ENCODE results near the gene ARHGEF16. TPM values are rescaled to one million over a fixed set of nuclear protein-coding genes. Genes with fewer than 3 reads are reported as not detected.

ARHGEF16 gene
- polyA plus RNA-seq, 1 of the 3 experiments (the other 2 are of a cell fraction) = 0.18 TPM

DNA sequence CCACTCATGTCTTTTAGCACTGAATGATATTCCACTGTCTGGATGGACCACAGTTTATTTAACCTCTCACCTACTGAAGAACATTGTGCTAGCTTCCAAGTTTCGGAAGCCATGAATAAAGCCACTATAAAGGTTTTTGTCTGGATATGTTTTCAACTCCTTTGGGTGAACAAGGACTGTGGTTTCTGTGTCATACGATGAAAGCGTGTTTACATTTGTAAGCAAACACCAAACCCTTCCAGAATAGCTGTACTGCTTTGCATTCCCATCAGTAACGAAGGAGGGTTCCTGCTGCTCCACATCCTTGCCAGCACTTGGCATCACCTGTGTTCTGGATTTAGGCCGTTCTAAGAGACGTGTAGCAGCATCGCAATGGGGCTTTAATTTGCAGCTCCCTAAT is 10.7 kb upstream of the ARHGEF16 start:
- Histone ChIP-seq H3K36me3 (replicated peaks in 1 of 2; ENCODE audit: control insufficient read depth in 1 of 2, insufficient read depth in 2 of 2, low read length in 1 of 2) (no peaks in the 10 kb centered on the region), H3K27me3 (ENCODE audit: insufficient read depth) (no peaks in the 10 kb centered on the region), H2AFZ (ENCODE audit: low read depth) (no peak overlapping the region), H3K9me3 (no peaks in the 10 kb centered on the region), H4K20me1 (ENCODE audit: insufficient read depth) (no peaks in the 10 kb centered on the region), H3F3A (replicated peaks; ENCODE audit: insufficient read depth) (no peaks in the 10 kb centered on the region), H3K9ac (no peak overlapping the region), H3K4me2 (no peak overlapping the region), H3K79me2 (ENCODE audit: insufficient read depth) (no peaks in the 10 kb centered on the region), H3K27ac (ENCODE audit: low read depth in 2 of 2, low read length in 1 of 2) (no peak overlapping the region), H3K4me1 (ENCODE audit: control insufficient read depth in 1 of 2, insufficient read depth in 2 of 2, low read depth in 1 of 2, low read length in 1 of 2) (no peaks in the 10 kb centered on the region), H3K9me2 (no peaks in the 10 kb centered on the region), H3K4me3 (ENCODE audit: low read depth in 2 of 2, low read length in 1 of 2) (no peak overlapping the region)
- CTCF ChIA-PET = interaction anchor here (1.2 to 5.3 kb wide), 4 partner anchors 9 to 176 kb away, joined by 3 to 64 read pairs (median 4); no protein-coding TSS in a partner anchor
- DNase-seq = no peak
- WGBS (ENCODE audit: low lambda C conversion rate) = 35% methylated on average over 7 of the region's 7 CpGs
- TF ChIP-seq IRF3 (IDR thresholded peaks at IDR 0.05; ENCODE audit: low read depth, low read length) (no peak), RXRA (IDR thresholded peaks at IDR 0.05; ENCODE audit: borderline replicate concordance, low read depth) (no peak), GATA2 (CRISPR knock-in tag; IDR thresholded peaks at IDR 0.05) (no peak), JUND (IDR thresholded peaks at IDR 0.05) (no peak), RAD21 (IDR thresholded peaks at IDR 0.05; ENCODE audit: low read length) (no peak), GABPA (IDR thresholded peaks at IDR 0.05; ENCODE audit: low read depth) (no peak), TEAD4 (IDR thresholded peaks at IDR 0.05; ENCODE audit: borderline replicate concordance, insufficient read depth) (no peak), EZH2phosphoT487 (IDR thresholded peaks at IDR 0.05; ENCODE audit: borderline replicate concordance, low read depth) (no peak), SIN3A (IDR thresholded peaks at IDR 0.05; ENCODE audit: borderline replicate concordance, low read depth, low read length) (no peak), YY1 (IDR thresholded peaks at IDR 0.05; ENCODE audit: low read depth) (no peak), TAF1 (IDR thresholded peaks at IDR 0.05; ENCODE audit: borderline replicate concordance, low read depth, low read length) (no peak), NRF1 (IDR thresholded peaks at IDR 0.05; ENCODE audit: low read depth, low read length) (no peak), CHD2 (IDR thresholded peaks at IDR 0.05; ENCODE audit: low read length, partially characterized antibody) (no peak), FOSL2 (IDR thresholded peaks at IDR 0.05; ENCODE audit: borderline replicate concordance, low read depth) (no peak), RCOR1 (IDR thresholded peaks at IDR 0.05; ENCODE audit: low read length) (no peak)
- TF ChIP-seq, protein P1, sequence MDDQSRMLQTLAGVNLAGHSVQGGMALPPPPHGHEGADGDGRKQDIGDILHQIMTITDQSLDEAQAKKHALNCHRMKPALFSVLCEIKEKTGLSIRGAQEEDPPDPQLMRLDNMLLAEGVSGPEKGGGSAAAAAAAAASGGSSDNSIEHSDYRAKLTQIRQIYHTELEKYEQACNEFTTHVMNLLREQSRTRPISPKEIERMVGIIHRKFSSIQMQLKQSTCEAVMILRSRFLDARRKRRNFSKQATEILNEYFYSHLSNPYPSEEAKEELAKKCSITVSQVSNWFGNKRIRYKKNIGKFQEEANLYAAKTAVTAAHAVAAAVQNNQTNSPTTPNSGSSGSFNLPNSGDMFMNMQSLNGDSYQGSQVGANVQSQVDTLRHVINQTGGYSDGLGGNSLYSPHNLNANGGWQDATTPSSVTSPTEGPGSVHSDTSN (IDR thresholded peaks at IDR 0.05) = no peak
- TF ChIP-seq, protein P2, sequence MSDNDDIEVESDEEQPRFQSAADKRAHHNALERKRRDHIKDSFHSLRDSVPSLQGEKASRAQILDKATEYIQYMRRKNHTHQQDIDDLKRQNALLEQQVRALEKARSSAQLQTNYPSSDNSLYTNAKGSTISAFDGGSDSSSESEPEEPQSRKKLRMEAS (IDR thresholded peaks at IDR 0.05; ENCODE audit: low read depth) = no peak
- POLR2A ChIA-PET = no interaction called here

- no peak overlapping the region for H3K9ac ChIP-seq
- ChIA-PET POLR2A (no interaction called here), CTCF (interaction anchor here (1.2 to 5.3 kb wide), 3 partner anchors 9 to 176 kb away, joined by 3 to 64 read pairs (median 6); no protein-coding TSS in a partner anchor)
- H3K9me3 ChIP-seq = no peaks in the 10 kb centered on the region
- no peak for DNase-seq
- no peaks in the 10 kb centered on the region for H3K36me3 ChIP-seq (replicated peaks in 1 of 2; ENCODE audit: control insufficient read depth in 1 of 2, insufficient read depth in 2 of 2, low read length in 1 of 2)
- H3K4me2 ChIP-seq = no peak overlapping the region
- no peaks in the 10 kb centered on the region for H3K79me2 ChIP-seq (ENCODE audit: insufficient read depth)
- H3K4me1 ChIP-seq (ENCODE audit: control insufficient read depth in 1 of 2, insufficient read depth in 2 of 2, low read depth in 1 of 2, low read length in 1 of 2) = no peaks in the 10 kb centered on the region
- no peak overlapping the region for H3K4me3 ChIP-seq (ENCODE audit: low read depth in 2 of 2, low read length in 1 of 2)
- H3K9me2 ChIP-seq = no peaks in the 10 kb centered on the region
- H4K20me1 ChIP-seq (ENCODE audit: insufficient read depth) = no peaks in the 10 kb centered on the region
- H3F3A ChIP-seq (replicated peaks; ENCODE audit: insufficient read depth) = no peaks in the 10 kb centered on the region
- WGBS (ENCODE audit: low lambda C conversion rate) = 57% methylated on average over 17 of the region's 18 CpGs
- H3K27ac ChIP-seq (ENCODE audit: low read depth in 2 of 2, low read length in 1 of 2) = no peak overlapping the region
- no peak overlapping the region for H2AFZ ChIP-seq (ENCODE audit: low read depth)
- no peaks in the 10 kb centered on the region for H3K27me3 ChIP-seq (ENCODE audit: insufficient read depth)
- TF ChIP-seq SIN3A (IDR thresholded peaks at IDR 0.05; ENCODE audit: borderline replicate concordance, low read depth, low read length) = no peak
- TF ChIP-seq POLR2AphosphoS5 (IDR thresholded peaks at IDR 0.05; ENCODE audit: low read depth, low read length) = no peak
- no peak for TF ChIP-seq JUND (IDR thresholded peaks at IDR 0.05)
- TF ChIP-seq IRF3 (IDR thresholded peaks at IDR 0.05; ENCODE audit: low read depth, low read length) = no peak
- TF ChIP-seq MXI1 (IDR thresholded peaks at IDR 0.05; ENCODE audit: low read depth, low read length) = no peak
- no peak for TF ChIP-seq REST (IDR thresholded peaks at IDR 0.05; ENCODE audit: low read depth, low read length)
- no peak for TF ChIP-seq RFX5 (IDR thresholded peaks at IDR 0.05; ENCODE audit: low read length)
- no peak for TF ChIP-seq NRF1 (IDR thresholded peaks at IDR 0.05; ENCODE audit: low read depth, low read length)
Measured at GRCh38 chr1:3444298-3444697, 10.2 kb upstream of the ARHGEF16 start.

Data from SK-N-SH (cell line).